Sigmoid colon (tissue), 7 donors: ENCODE measurements around the gene NPIPB9. TPM values are rescaled to one million over a fixed set of nuclear protein-coding genes. Genes with fewer than 3 reads are reported as not detected.

Experiments
- DNase-seq: peaks from one replicate; pipeline ENCODE4 v3.0.0-alpha.2; 2019
- H3K27ac ChIP-seq, 4 donors: fragments of 200-600 bp; sonication (generic); one replicate each; pipeline ENCODE4 v1.5.1; 2016 to 2019; ENCODE audit warnings: mild to moderate bottlenecking in 1 of 4
- H3K27me3 ChIP-seq, 3 donors: fragments of 200-600 bp; sonication (generic); one replicate each; pipeline ENCODE4 v1.5.1; 2019; ENCODE audit warnings: mild to moderate bottlenecking in 1 of 3
- H3K36me3 ChIP-seq, 4 donors: fragments of 200-600 bp; sonication (generic); one replicate each; pipeline ENCODE4 v1.5.1; 2016 to 2019
- H3K4me1 ChIP-seq, 4 donors: fragments of 200-600 bp; sonication (generic); one replicate each; pipeline ENCODE4 v1.5.1; 2017 to 2019
- H3K4me3 ChIP-seq, 4 donors: fragments of 200-600 bp; sonication (generic); one replicate each; pipeline ENCODE4 v1.5.1; 2017 to 2019; ENCODE audit warnings: mild to moderate bottlenecking in 2 of 4, moderate library complexity in 1 of 4
- H3K9me3 ChIP-seq, 4 donors: fragments of 200-600 bp in 3 of 4; sonication (generic) in 3 of 4; one replicate each; pipeline versions ENCODE4 v1.5.1 to v1.6.1; 2013 to 2019
- EP300 ChIP-seq, 4 donors: sonication (generic); formaldehyde crosslinking; IDR thresholded peaks; one replicate each; pipeline ENCODE4 v1.6.1; 2017; ENCODE audit warnings: antibody characterized with exemption in 4 of 4
- POLR2A ChIP-seq, 2 donors: fragments of 450-650 bp; IDR thresholded peaks; one replicate each; pipeline ENCODE4 v1.6.1; 2016; ENCODE audit warnings: antibody characterized with exemption in 2 of 2, mild to moderate bottlenecking in 2 of 2, moderate library complexity in 2 of 2
- POLR2AphosphoS5 ChIP-seq, 4 donors: sonication (generic); formaldehyde crosslinking; IDR thresholded peaks; one replicate each; pipeline ENCODE4 v1.6.1; 2017; ENCODE audit warnings: antibody characterized with exemption in 4 of 4
- WGBS, 2 donors: extraction: QIAGEN DNeasy Blood & Tissue Kit; methylation state at CpG; one replicate each; pipeline ENCODE4 v1.1.7; 2013; 5-methylcytosine and 5-hydroxymethylcytosine counted together
- intact Hi-C: fragments of 100-400 bp; cut with DNase I; formaldehyde crosslinking; loops from one replicate; pipeline ENCODE4 v1.15.1; 2023
- polyA plus RNA-seq, 3 donors: library from polyadenylated mRNA; stranded (reverse); fragments of 200-250 nt; gene quantifications; one replicate each; pipeline ENCODE4 v1.2.3, GENCODE V29; 2013
- small RNA-seq, 3 donors: library from RNA; depleted of rRNA; stranded (forward); fragments of <200 nt; gene quantifications; one replicate each; pipeline ENCODE3, GENCODE V24; 2016
- total RNA-seq, 4 donors: library from RNA; depleted of rRNA; stranded (reverse); fragments of >200 nt; gene quantifications; one replicate each; pipeline ENCODE4 v1.1.0, GENCODE V29; 2016
- TF ChIP-seq, protein P1 (sequence below), 4 experiments: fragments of 450-650 bp in 3 of 4; fragments of 200-600 bp in 1 of 4; IDR thresholded peaks; one replicate each; pipeline ENCODE4 v1.5.1; 2016 to 2019; ENCODE audit warnings: antibody characterized with exemption in 4 of 4, mild to moderate bottlenecking in 3 of 4, moderate library complexity in 2 of 4
- donor health status: healthy with polysubstance abuse.
- donor health status: Bipolar disorder and iron deficiency.
- donor health status: healthy.

The NPIPB9 gene
- total and polyA plus RNA-seq, 7 donors, result 0.49 to 7.5 (median 1.3) TPM; not detected in 3

DNA sequence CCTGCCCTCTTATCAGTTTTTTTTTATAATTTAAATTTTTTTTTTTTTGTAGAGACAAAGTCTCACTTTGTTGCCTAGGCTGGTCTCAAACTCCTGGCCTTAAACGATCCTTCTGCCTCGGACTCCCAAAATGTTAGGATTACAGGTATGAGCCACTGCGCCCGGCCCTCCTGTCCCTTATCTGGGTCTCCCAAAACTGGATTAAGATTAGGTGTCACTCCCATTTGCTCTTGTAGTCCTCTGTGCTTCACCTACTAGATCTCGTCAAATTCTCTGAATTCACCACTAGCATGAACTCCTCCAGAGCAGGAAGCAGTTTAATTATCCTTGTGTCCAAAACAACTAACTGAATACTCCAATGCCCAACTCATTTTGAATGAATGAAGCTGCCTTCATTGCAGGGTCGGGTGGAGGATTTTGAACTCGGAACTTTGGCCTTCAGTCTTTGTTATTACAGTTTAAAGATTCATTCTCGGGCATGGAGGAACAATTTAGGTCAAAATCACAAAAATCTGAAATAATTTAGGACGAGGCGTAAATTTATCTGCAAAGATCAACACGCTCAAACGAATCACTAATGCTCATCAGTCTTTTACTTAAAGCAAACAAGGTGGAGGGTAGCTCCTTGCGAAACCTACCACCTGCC, 70.4 kb downstream of the NPIPB9 start:
- intact Hi-C loops, result no loop called here
- H3K27ac ChIP-seq, result peak overlapping the region; percentile 97 to 100 (median 100)

More for the DNA sequence above, 70.4 kb downstream of the NPIPB9 start:
- Histone ChIP-seq H3K4me1 (peaks cover 0 to 25% (median 24%) of the 10 kb centered on the region in 4 donors), H3K9me3 (no peaks in the 10 kb centered on the region), H3K27me3 (no peaks in the 10 kb centered on the region), H3K36me3 (peaks cover 3 to 18% (median 12%) of the 10 kb centered on the region in 4 donors), H3K4me3 (peak overlapping the region; percentile 92 to 100 (median 98))
- TF ChIP-seq POLR2AphosphoS5 (IDR thresholded peaks at IDR 0.05), result no peak
- TF ChIP-seq, protein P1, sequence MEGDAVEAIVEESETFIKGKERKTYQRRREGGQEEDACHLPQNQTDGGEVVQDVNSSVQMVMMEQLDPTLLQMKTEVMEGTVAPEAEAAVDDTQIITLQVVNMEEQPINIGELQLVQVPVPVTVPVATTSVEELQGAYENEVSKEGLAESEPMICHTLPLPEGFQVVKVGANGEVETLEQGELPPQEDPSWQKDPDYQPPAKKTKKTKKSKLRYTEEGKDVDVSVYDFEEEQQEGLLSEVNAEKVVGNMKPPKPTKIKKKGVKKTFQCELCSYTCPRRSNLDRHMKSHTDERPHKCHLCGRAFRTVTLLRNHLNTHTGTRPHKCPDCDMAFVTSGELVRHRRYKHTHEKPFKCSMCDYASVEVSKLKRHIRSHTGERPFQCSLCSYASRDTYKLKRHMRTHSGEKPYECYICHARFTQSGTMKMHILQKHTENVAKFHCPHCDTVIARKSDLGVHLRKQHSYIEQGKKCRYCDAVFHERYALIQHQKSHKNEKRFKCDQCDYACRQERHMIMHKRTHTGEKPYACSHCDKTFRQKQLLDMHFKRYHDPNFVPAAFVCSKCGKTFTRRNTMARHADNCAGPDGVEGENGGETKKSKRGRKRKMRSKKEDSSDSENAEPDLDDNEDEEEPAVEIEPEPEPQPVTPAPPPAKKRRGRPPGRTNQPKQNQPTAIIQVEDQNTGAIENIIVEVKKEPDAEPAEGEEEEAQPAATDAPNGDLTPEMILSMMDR (IDR thresholded peaks at IDR 0.05), result peak in 1 of 4 experiments; percentile 40
- TF ChIP-seq EP300 (IDR thresholded peaks at IDR 0.05), result no peak
- TF ChIP-seq POLR2A (IDR thresholded peaks at IDR 0.05), result no peak
- DNase-seq, result no peak
- WGBS, 2 donors, result 23 to 33% methylated on average over 13 of the region's 13 CpGs

Small RNAs within 50 kb of the gene (small RNA-seq; reads per million reads assigned to genes)
- gene MIR6862-2, result 0 reads per million in 3 donors

Other genes starting within 250 kb of the NPIPB9 start
- gene IL27, start 245.0 kb upstream of the NPIPB9 start, total RNA-seq, result not detected
- gene IL27, start 245.0 kb upstream of the NPIPB9 start, polyA plus RNA-seq, result under 1 TPM in 1 of 3 donors, not detected in 2; 0.22 TPM
- 10 to 100 TPM; 54.3 to 83.9 (median 63.4) TPM for gene NUPR1, start 212.8 kb upstream of the NPIPB9 start, total RNA-seq
- gene NUPR1, start 212.8 kb upstream of the NPIPB9 start, polyA plus RNA-seq, result 100 to 1,000 TPM in 2 of 3 donors, 10 to 100 TPM in 1; 48.6 to 318 (median 171) TPM
- gene SGF29, start 197.9 kb upstream of the NPIPB9 start, total RNA-seq, result 10 to 100 TPM; 38.5 to 58.7 (median 44.9) TPM
- gene SGF29, start 197.9 kb upstream of the NPIPB9 start, polyA plus RNA-seq, result 10 to 100 TPM; 13.2 to 22.9 (median 15.6) TPM
- gene SULT1A2, start 154.7 kb upstream of the NPIPB9 start, total RNA-seq, result 1 to 10 TPM in 1 of 4 donors, under 1 TPM in 1, not detected in 2; 0.71 to 1.9 TPM
- gene SULT1A2, start 154.7 kb upstream of the NPIPB9 start, polyA plus RNA-seq, result 100 to 1,000 TPM in 1 of 3 donors, 10 to 100 TPM in 2; 20.4 to 101 (median 25.1) TPM
- 10 to 100 TPM; 10.2 to 27.7 (median 15.0) TPM for gene SULT1A1, start 141.7 kb upstream of the NPIPB9 start, total RNA-seq
- gene SULT1A1, start 141.7 kb upstream of the NPIPB9 start, polyA plus RNA-seq, result 100 to 1,000 TPM in 2 of 3 donors, 10 to 100 TPM in 1; 89.4 to 283 (median 276) TPM
- 1 to 10 TPM in 1 of 4 donors, under 1 TPM in 2, not detected in 1; 0.27 to 1.8 (median 0.55) TPM for gene NPIPB8, start 113.7 kb upstream of the NPIPB9 start, total RNA-seq
- under 1 TPM in 1 of 3 donors, not detected in 2; 0.12 TPM for gene NPIPB8, start 113.7 kb upstream of the NPIPB9 start, polyA plus RNA-seq
- 100 to 1,000 TPM in 3 of 4 donors, 10 to 100 TPM in 1; 67.4 to 249 (median 134) TPM for gene EIF3C, start 40.3 kb upstream of the NPIPB9 start, total RNA-seq
- gene EIF3C, start 40.3 kb upstream of the NPIPB9 start, polyA plus RNA-seq, result 100 to 1,000 TPM; 220 to 455 (median 265) TPM
- 10 to 100 TPM; 40.2 to 75.1 (median 52.2) TPM for gene ATXN2L, start 71.2 kb downstream of the NPIPB9 start, total RNA-seq
- 10 to 100 TPM; 25.9 to 89.9 (median 30.0) TPM for gene ATXN2L, start 71.2 kb downstream of the NPIPB9 start, polyA plus RNA-seq
- 100 to 1,000 TPM in 1 of 4 donors, 10 to 100 TPM in 3; 75.3 to 115 (median 89.8) TPM for gene TUFM, start 94.6 kb downstream of the NPIPB9 start, total RNA-seq
- 100 to 1,000 TPM; 102 to 289 (median 151) TPM for gene TUFM, start 94.6 kb downstream of the NPIPB9 start, polyA plus RNA-seq
- 10 to 100 TPM; 23.5 to 50.4 (median 24.7) TPM for gene SH2B1, start 112.1 kb downstream of the NPIPB9 start, total RNA-seq
- gene SH2B1, start 112.1 kb downstream of the NPIPB9 start, polyA plus RNA-seq, result 10 to 100 TPM; 29.1 to 51.4 (median 36.0) TPM
- under 1 TPM in 2 of 4 donors, not detected in 2; 0.36 to 0.49 TPM for gene ATP2A1, start 126.7 kb downstream of the NPIPB9 start, total RNA-seq
- gene ATP2A1, start 126.7 kb downstream of the NPIPB9 start, polyA plus RNA-seq, result 1 to 10 TPM in 2 of 3 donors, not detected in 1; 1.2 to 1.6 TPM
- gene RABEP2, start 173.5 kb downstream of the NPIPB9 start, total RNA-seq, result 10 to 100 TPM in 3 of 4 donors, 1 to 10 TPM in 1; 9.9 to 43.2 (median 15.0) TPM
- gene RABEP2, start 173.5 kb downstream of the NPIPB9 start, polyA plus RNA-seq, result 10 to 100 TPM; 30.0 to 48.7 (median 35.4) TPM
- gene CD19, start 180.2 kb downstream of the NPIPB9 start, total RNA-seq, result not detected
- gene CD19, start 180.2 kb downstream of the NPIPB9 start, polyA plus RNA-seq, result 10 to 100 TPM in 1 of 3 donors, 1 to 10 TPM in 1, not detected in 1; 1.4 to 45.9 TPM
- 10 to 100 TPM; 17.4 to 32.4 (median 22.3) TPM for gene NFATC2IP, start 199.2 kb downstream of the NPIPB9 start, total RNA-seq
- gene NFATC2IP, start 199.2 kb downstream of the NPIPB9 start, polyA plus RNA-seq, result 10 to 100 TPM; 12.6 to 42.5 (median 16.2) TPM
- 10 to 100 TPM; 14.3 to 30.5 (median 14.7) TPM for gene SPNS1, start 223.0 kb downstream of the NPIPB9 start, total RNA-seq
- 10 to 100 TPM in 2 of 3 donors, 1 to 10 TPM in 1; 6.6 to 40.2 (median 14.1) TPM for gene SPNS1, start 223.0 kb downstream of the NPIPB9 start, polyA plus RNA-seq
- 10 to 100 TPM in 2 of 4 donors, 1 to 10 TPM in 2; 6.6 to 19.1 (median 9.3) TPM for gene LAT, start 233.3 kb downstream of the NPIPB9 start, total RNA-seq
- 10 to 100 TPM in 1 of 3 donors, 1 to 10 TPM in 2; 1.4 to 26.2 (median 2.4) TPM for gene LAT, start 233.3 kb downstream of the NPIPB9 start, polyA plus RNA-seq